IPS-18c (cell line): Measurements from ENCODE around the gene ARSB.

Experiments
- H3K4me3 ChIP-seq: 2 replicates; pipeline ENCODE4 v1.7.0; 2013; ENCODE audit warnings: low read depth, mild to moderate bottlenecking, low read length, moderate library complexity; ENCODE audit not compliant: insufficient read depth
- H3K9me3 ChIP-seq: one replicate; pipeline ENCODE4 v1.6.1; 2013; ENCODE audit warnings: mild to moderate bottlenecking, low read length, moderate library complexity; ENCODE audit not compliant: control insufficient read depth, insufficient read depth

Gene ARSB

GRCh38 chr5:78985116-78985724 is at the start of gene ARSB:
Gene ARSB (minus strand): TSS chr5:78985310. CDS start chr5:78985248, 62 bp downstream.
- Histone ChIP-seq H3K9me3 (no peaks in the 10 kb centered on the region), H3K4me3 (peak within 1 kb of the TSS; percentile 75)

- no peak overlapping the region for H3K4me3 ChIP-seq
- no peaks in the 10 kb centered on the region for H3K9me3 ChIP-seq
These were observed 47.7 kb upstream of the ARSB start for GRCh38 chr5:79032782-79033181.

GRCh38 chr5:79032031-79032695 is 47.1 kb upstream of the ARSB start:
- no peak overlapping the region for H3K4me3 ChIP-seq
- H3K9me3 ChIP-seq: no peaks in the 10 kb centered on the region

- H3K9me3 ChIP-seq: no peaks in the 10 kb centered on the region
- H3K4me3 ChIP-seq: no peak overlapping the region
These were observed 46.4 kb upstream of the ARSB start for GRCh38 chr5:79031485-79031867.

GRCh38 chr5:79030663-79031484 is 45.8 kb upstream of the ARSB start:
- no peak overlapping the region for H3K4me3 ChIP-seq

GRCh38 chr5:79025054-79025472 is 40.0 kb upstream of the ARSB start:
- Histone ChIP-seq H3K9me3 (no peaks in the 10 kb centered on the region), H3K4me3 (no peak overlapping the region)

More at GRCh38 chr5:79030663-79031484, 45.8 kb upstream of the ARSB start:
- H3K9me3 ChIP-seq: no peaks in the 10 kb centered on the region

GRCh38 chr5:79023947-79024346 is 38.8 kb upstream of the ARSB start:
- H3K9me3 ChIP-seq: no peaks in the 10 kb centered on the region

GRCh38 chr5:79023348-79023747 is 38.2 kb upstream of the ARSB start:
- Histone ChIP-seq H3K9me3 (no peaks in the 10 kb centered on the region), H3K4me3 (no peak overlapping the region)

More at GRCh38 chr5:79023947-79024346, 38.8 kb upstream of the ARSB start:
- no peak overlapping the region for H3K4me3 ChIP-seq

GRCh38 chr5:79022771-79023170 is 37.7 kb upstream of the ARSB start:
- Histone ChIP-seq H3K4me3 (no peak overlapping the region), H3K9me3 (no peaks in the 10 kb centered on the region)

- Histone ChIP-seq H3K9me3 (no peaks in the 10 kb centered on the region), H3K4me3 (no peak overlapping the region)
These were observed 36.6 kb upstream of the ARSB start for GRCh38 chr5:79021753-79022152.

- Histone ChIP-seq H3K9me3 (no peaks in the 10 kb centered on the region), H3K4me3 (no peak overlapping the region)
These were observed 35.9 kb upstream of the ARSB start for GRCh38 chr5:79020861-79021561.

- Histone ChIP-seq H3K4me3 (no peak overlapping the region), H3K9me3 (no peaks in the 10 kb centered on the region)
These were observed 29.5 kb upstream of the ARSB start for GRCh38 chr5:79014631-79015030.

GRCh38 chr5:79011869-79012268 is 26.8 kb upstream of the ARSB start:
- no peaks in the 10 kb centered on the region for H3K9me3 ChIP-seq
- no peak overlapping the region for H3K4me3 ChIP-seq

- Histone ChIP-seq H3K9me3 (no peaks in the 10 kb centered on the region), H3K4me3 (no peak overlapping the region)
These were observed 26.2 kb upstream of the ARSB start for GRCh38 chr5:79011219-79011836.

GRCh38 chr5:79008362-79008761 is 23.3 kb upstream of the ARSB start:
- Histone ChIP-seq H3K4me3 (no peak overlapping the region), H3K9me3 (no peaks in the 10 kb centered on the region)

- Histone ChIP-seq H3K9me3 (no peaks in the 10 kb centered on the region), H3K4me3 (no peak overlapping the region)
These were observed 22.8 kb upstream of the ARSB start for GRCh38 chr5:79007872-79008271.
